Colonic mucosa (tissue), 4 donors: Measurements from ENCODE around the gene LYRM4. TPM values are rescaled to one million over a fixed set of nuclear protein-coding genes. Genes with fewer than 3 reads are reported as not detected.

Experiments used
- DNase-seq: peaks from one replicate; pipeline ENCODE4 v3.0.0-alpha.2; 2020
- H3K27ac ChIP-seq: fragments of 200-600 bp; one replicate; pipeline ENCODE4 v1.8.0; 2021
- H3K27me3 ChIP-seq: fragments of 200-600 bp; one replicate; pipeline ENCODE4 v1.8.0; 2021
- H3K36me3 ChIP-seq: fragments of 200-600 bp; one replicate; pipeline ENCODE4 v1.8.0; 2021
- H3K4me1 ChIP-seq: fragments of 200-600 bp; one replicate; pipeline ENCODE4 v1.8.0; 2021; ENCODE audit warnings: mild to moderate bottlenecking
- H3K4me3 ChIP-seq: fragments of 200-600 bp; one replicate; pipeline ENCODE4 v1.8.0; 2021
- H3K9ac ChIP-seq, 2 donors: one replicate each; pipeline ENCODE4 v1.7.0; 2013; ENCODE audit warnings: control low read depth in 2 of 2, low read depth in 2 of 2, low read length in 2 of 2
- H3K9me3 ChIP-seq: fragments of 200-600 bp; one replicate; pipeline ENCODE4 v1.8.0; 2021
- CTCF ChIP-seq: fragments of 200-600 bp; IDR thresholded peaks from one replicate; pipeline ENCODE4 v1.8.0; 2022; ENCODE audit warnings: antibody characterized with exemption, mild to moderate bottlenecking
- intact Hi-C: fragments of 100-400 bp; cut with DNase I; formaldehyde crosslinking; loops from one replicate; pipeline ENCODE4 v1.14.1; 2022
- total RNA-seq, 2 donors: library from RNA; stranded (reverse); fragmentation: NEBNext Ultra II Directional in 1 of 2; extraction: Animal tissue kit (Norgen Biotek cat#: 25700) in 1 of 2; gene quantifications; one replicate each; pipeline ENCODE4 v1.2.1, GENCODE V29; 2021
- donor health status: healthy.
- donor health status: DM: no; HTN: no; CAD: no.
- donor health status: DM: no; HTN: no; CAD: no.

The LYRM4 gene
- total RNA-seq, 2 donors from 2014 or later: 14.0 to 17.4 TPM

- Histone ChIP-seq H3K4me1 (no peaks in the 10 kb centered on the region), H3K4me3 (no peak overlapping the region), H3K36me3 (no peaks in the 10 kb centered on the region), H3K9me3 (no peaks in the 10 kb centered on the region), H3K27me3 (no peaks in the 10 kb centered on the region), H3K27ac (no peak overlapping the region), H3K9ac (no peak overlapping the region)
- TF ChIP-seq CTCF: no peak
- DNase-seq: no peak
- intact Hi-C loops: no loop called here
These were observed 20.2 kb upstream of the LYRM4 start for GRCh38 chr6:5280920-5281319.

GRCh38 chr6:5279891-5280338 is 19.2 kb upstream of the LYRM4 start:
- no peak overlapping the region for H3K9ac ChIP-seq
- H3K27ac ChIP-seq: no peak overlapping the region
- H3K4me3 ChIP-seq: no peak overlapping the region
- no peaks in the 10 kb centered on the region for H3K4me1 ChIP-seq
- intact Hi-C loops: no loop called here
- no peak for TF ChIP-seq CTCF
- H3K36me3 ChIP-seq: no peaks in the 10 kb centered on the region
- H3K27me3 ChIP-seq: no peaks in the 10 kb centered on the region
- no peaks in the 10 kb centered on the region for H3K9me3 ChIP-seq
- no peak for DNase-seq

- no peak overlapping the region for H3K9ac ChIP-seq
- no peaks in the 10 kb centered on the region for H3K36me3 ChIP-seq
- no peak overlapping the region for H3K27ac ChIP-seq
- no peaks in the 10 kb centered on the region for H3K27me3 ChIP-seq
- no peak for DNase-seq
- no peak overlapping the region for H3K4me3 ChIP-seq
- H3K9me3 ChIP-seq: no peaks in the 10 kb centered on the region
- H3K4me1 ChIP-seq: no peaks in the 10 kb centered on the region
- no peak for TF ChIP-seq CTCF
- intact Hi-C loops: no loop called here
These were observed 17.9 kb upstream of the LYRM4 start for GRCh38 chr6:5278565-5279120.

- DNase-seq: no peak
- no peaks in the 10 kb centered on the region for H3K36me3 ChIP-seq
- intact Hi-C loops: no loop called here
- no peak for TF ChIP-seq CTCF
- H3K9me3 ChIP-seq: no peaks in the 10 kb centered on the region
- no peaks in the 10 kb centered on the region for H3K4me1 ChIP-seq
- H3K27me3 ChIP-seq: no peaks in the 10 kb centered on the region
- H3K27ac ChIP-seq: no peak overlapping the region
- H3K9ac ChIP-seq: no peak overlapping the region
- no peak overlapping the region for H3K4me3 ChIP-seq
These were observed 17.3 kb upstream of the LYRM4 start for GRCh38 chr6:5278047-5278446.

- Histone ChIP-seq H3K36me3 (no peaks in the 10 kb centered on the region), H3K9ac (no peak overlapping the region), H3K27me3 (no peaks in the 10 kb centered on the region), H3K4me1 (no peaks in the 10 kb centered on the region), H3K9me3 (no peaks in the 10 kb centered on the region), H3K4me3 (no peak overlapping the region), H3K27ac (no peak overlapping the region)
- no peak for DNase-seq
- intact Hi-C loops: no loop called here
- no peak for TF ChIP-seq CTCF
These were observed 16.8 kb upstream of the LYRM4 start for GRCh38 chr6:5277589-5277988.

GRCh38 chr6:5276581-5276980 is 15.8 kb upstream of the LYRM4 start:
- Histone ChIP-seq H3K36me3 (no peaks in the 10 kb centered on the region), H3K4me3 (no peak overlapping the region), H3K9ac (no peak overlapping the region), H3K27me3 (no peaks in the 10 kb centered on the region), H3K4me1 (no peaks in the 10 kb centered on the region), H3K27ac (no peak overlapping the region), H3K9me3 (no peaks in the 10 kb centered on the region)
- TF ChIP-seq CTCF: no peak
- DNase-seq: no peak
- intact Hi-C loops: no loop called here
